ENCODE measurements around the gene CAP2.

DNA sequence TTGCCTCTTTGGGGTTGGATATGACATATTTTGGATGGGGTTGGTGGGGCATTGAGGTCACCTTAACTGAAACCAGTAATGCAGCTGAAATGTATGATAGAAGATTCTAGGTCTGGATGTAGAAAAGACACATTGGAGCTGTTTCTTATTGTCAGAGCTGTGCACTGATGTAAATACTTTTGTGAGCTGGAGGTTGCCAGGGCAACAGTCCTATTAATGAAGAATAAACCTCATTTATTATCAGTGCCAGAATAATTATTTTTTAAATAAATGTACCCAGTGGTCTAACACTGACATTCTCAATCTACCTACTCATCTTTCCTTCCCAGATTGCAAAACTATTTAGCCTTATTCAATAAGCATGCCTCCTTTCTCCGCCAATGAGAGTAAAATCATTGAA, 57.0 kb downstream of the CAP2 start:
- TF ChIP-seq CTCF (IDR thresholded peaks at IDR 0.05; ENCODE audit: low read length): no peak
- no peak for TF ChIP-seq EZH2 (IDR thresholded peaks at IDR 0.05; ENCODE audit: borderline replicate concordance, low read length)

All from OCI-LY1 (cell line).